ENCODE measurements around the gene DOCK10.

DNA sequence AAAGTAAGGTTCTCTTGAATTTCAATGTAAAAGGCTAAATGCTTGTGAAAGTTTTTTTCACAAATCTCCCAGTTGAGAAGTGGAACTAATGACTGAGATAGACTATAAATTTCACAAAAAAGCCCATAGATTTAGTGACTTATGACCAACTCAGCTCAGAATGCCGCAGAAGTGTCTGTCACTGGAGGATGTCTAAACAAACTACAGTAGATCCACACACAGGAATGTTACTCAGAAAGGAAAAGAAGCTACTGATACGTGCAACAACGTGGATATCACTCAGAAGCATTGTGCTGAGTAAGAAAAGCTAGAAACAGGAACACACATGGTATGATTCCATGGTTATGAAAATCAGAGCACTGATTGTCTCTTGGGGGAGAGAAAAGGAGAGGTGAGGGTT lies 151.9 kb downstream of the DOCK10 start:
- TF ChIP-seq, protein P1, sequence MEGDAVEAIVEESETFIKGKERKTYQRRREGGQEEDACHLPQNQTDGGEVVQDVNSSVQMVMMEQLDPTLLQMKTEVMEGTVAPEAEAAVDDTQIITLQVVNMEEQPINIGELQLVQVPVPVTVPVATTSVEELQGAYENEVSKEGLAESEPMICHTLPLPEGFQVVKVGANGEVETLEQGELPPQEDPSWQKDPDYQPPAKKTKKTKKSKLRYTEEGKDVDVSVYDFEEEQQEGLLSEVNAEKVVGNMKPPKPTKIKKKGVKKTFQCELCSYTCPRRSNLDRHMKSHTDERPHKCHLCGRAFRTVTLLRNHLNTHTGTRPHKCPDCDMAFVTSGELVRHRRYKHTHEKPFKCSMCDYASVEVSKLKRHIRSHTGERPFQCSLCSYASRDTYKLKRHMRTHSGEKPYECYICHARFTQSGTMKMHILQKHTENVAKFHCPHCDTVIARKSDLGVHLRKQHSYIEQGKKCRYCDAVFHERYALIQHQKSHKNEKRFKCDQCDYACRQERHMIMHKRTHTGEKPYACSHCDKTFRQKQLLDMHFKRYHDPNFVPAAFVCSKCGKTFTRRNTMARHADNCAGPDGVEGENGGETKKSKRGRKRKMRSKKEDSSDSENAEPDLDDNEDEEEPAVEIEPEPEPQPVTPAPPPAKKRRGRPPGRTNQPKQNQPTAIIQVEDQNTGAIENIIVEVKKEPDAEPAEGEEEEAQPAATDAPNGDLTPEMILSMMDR (IDR thresholded peaks at IDR 0.05) = no peak
- TF ChIP-seq POLR2AphosphoS5 (IDR thresholded peaks at IDR 0.05) (no peak), POLR2A (IDR thresholded peaks at IDR 0.05) (no peak)

Measured in suprapubic skin (tissue), 4 donors.